ENCODE data around the gene FRMPD4. TPM values are rescaled to one million over a fixed set of nuclear protein-coding genes. Genes with fewer than 3 reads are reported as not detected.
A peak's percentile ranks its signal among the peaks of the same experiment; 100 is the strongest.

Gene FRMPD4
- total and polyA plus RNA-seq, 2 of the 13 experiments (the other 11 are each of a cell fraction or from before 2014, with no cell fraction given), result not detected

GRCh38 chrX:12721042-12721441, 582.8 kb downstream of the FRMPD4 start:
- Histone ChIP-seq H3K9ac (ENCODE audit: insufficient read depth, low read depth, low read length) (no peak overlapping the region), H2AFZ (ENCODE audit: low read length) (no peak overlapping the region), H3K79me2 (ENCODE audit: insufficient read depth, low read length) (no peaks in the 10 kb centered on the region), H3K4me3 (replicated peaks in 1 of 3; ENCODE audit: insufficient read depth in 1 of 3, low read depth in 2 of 3, low read length in 3 of 3) (no peak overlapping the region), H3K36me3 (replicated peaks in 1 of 2; ENCODE audit: control insufficient read depth in 1 of 2, insufficient read depth in 2 of 2, low read length in 2 of 2) (no peaks in the 10 kb centered on the region), H3K4me2 (ENCODE audit: low read depth, low read length) (no peak overlapping the region), H4K20me1 (ENCODE audit: insufficient read depth, low read length) (no peaks in the 10 kb centered on the region), H3K9me3 (ENCODE audit: low read length) (no peaks in the 10 kb centered on the region), H3K27ac (ENCODE audit: extremely low read length, insufficient read depth, low read length) (no peak overlapping the region), H3K4me1 (ENCODE audit: insufficient read depth, low read length) (no peaks in the 10 kb centered on the region), H3K27me3 (ENCODE audit: control insufficient read depth in 1 of 2, insufficient read depth in 2 of 2, low read length in 2 of 2) (no peaks in the 10 kb centered on the region; a peak in 1 of 5 replicates)
- peak; percentile 91 for TF ChIP-seq MIER2 (CRISPR knock-in tag; IDR thresholded peaks at IDR 0.05)
- no peak for TF ChIP-seq ZNF34 (CRISPR knock-in tag; IDR thresholded peaks at IDR 0.05; ENCODE audit: borderline replicate concordance)
- peak; percentile 56 to 92 for TF ChIP-seq REST (IDR thresholded peaks at IDR 0.05; ENCODE audit: borderline replicate concordance in 1 of 2, low read depth in 1 of 2, low read length in 2 of 2)
- no peak for TF ChIP-seq ZNF382 (CRISPR knock-in tag; IDR thresholded peaks at IDR 0.05; ENCODE audit: borderline replicate concordance)
- TF ChIP-seq ZNF614 (CRISPR knock-in tag; IDR thresholded peaks at IDR 0.05; ENCODE audit: borderline replicate concordance), result no peak
- DNase-seq (ENCODE audit: low spot score) (no peak), FAIRE-seq (no peak), ATAC-seq (no peak)
- intact Hi-C loops (cut with micrococcal nuclease; ENCODE audit: unreplicated experiment), result no loop called here
- in situ Hi-C loops (cut with HindIII; ENCODE audit: extremely low pct_ligation_motif_present, low pct_unique_long_range_greater_than_20kb), result no loop called here
- no TSS peak for BruUV-seq (replicated peaks)
- WGBS (ENCODE audit: low lambda C conversion rate), result 0% methylated on average over 1 of the region's 8 CpGs
- POLR2A ChIA-PET, result no interaction called here
- CTCF ChIA-PET (ENCODE audit: low intra/inter-chr PET ratio, low total read pairs), result no interaction called here

All from HepG2 (cell line).